HG02943 (cell line): ENCODE data around the gene HIC2.
"Not testable (repeated sequence)": the region's sequence is repeated elsewhere in the genome, so short reads cannot be mapped to it uniquely, and the experiment has no call there.

Experiments used
- ATAC-seq: cut with Tn5 transposase; IDR thresholded peaks from one replicate; pipeline ENCODE4 v1.9.1; 2021; ENCODE audit warnings: mild to moderate bottlenecking, low read depth, moderate library complexity; ENCODE audit not compliant: unreplicated experiment

HIC2 gene

GRCh38 chr22:21449531-21450319 lies 32.6 kb downstream of the HIC2 start:
- ATAC-seq: no peak

DNA sequence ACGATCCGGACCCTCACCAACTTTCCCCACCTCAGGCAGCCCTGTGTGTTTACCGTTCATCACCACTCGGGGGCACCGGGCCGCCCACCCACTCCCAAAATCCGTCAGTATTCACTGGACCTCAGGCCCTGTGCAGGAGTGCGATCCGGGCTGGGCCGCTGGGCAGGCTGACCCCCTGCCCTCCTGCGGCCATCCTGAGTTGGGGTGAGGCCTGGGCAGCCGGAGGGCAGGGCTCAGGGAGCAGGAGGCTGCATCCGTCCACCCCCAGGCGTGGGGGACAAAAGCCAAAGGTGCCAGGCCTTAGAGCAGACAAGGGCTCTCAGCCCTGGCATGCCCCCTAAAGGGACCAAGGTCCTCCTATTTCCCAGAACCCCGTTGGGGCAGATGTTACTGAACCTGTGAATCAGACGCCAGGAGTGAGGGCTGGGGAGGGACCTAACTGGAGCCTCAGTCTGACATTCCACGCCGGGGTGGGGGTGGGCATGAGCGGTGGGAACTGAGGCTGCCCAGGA lies 33.2 kb downstream of the HIC2 start:
- no peak for ATAC-seq

GRCh38 chr22:21450858-21451353 lies 33.7 kb downstream of the HIC2 start:
- no peak for ATAC-seq

GRCh38 chr22:21451545-21452520 lies 34.7 kb downstream of the HIC2 start:
- no peak for ATAC-seq

DNA sequence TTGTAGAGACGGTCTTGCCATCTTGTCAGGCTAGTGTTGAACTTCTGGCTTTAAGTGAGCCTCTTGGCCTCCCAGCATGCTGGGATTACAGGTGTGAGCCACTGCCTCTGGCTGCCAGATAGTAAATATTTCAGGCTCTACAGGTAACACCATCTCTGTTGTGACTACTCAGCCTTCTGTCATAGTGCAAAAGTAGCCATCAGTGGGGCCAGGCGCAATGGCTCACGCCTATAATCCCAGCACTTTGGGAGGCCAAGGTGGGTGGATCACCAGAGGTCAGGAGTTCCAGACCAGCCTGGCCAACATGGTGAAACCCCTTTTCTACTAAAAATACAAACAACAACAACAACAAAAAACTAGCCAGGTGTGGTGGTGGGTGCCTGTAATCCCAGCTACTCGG lies 35.5 kb downstream of the HIC2 start:
- ATAC-seq: not testable (repeated sequence)

GRCh38 chr22:21454998-21455333 lies 37.8 kb downstream of the HIC2 start:
- ATAC-seq: not testable (repeated sequence)

DNA sequence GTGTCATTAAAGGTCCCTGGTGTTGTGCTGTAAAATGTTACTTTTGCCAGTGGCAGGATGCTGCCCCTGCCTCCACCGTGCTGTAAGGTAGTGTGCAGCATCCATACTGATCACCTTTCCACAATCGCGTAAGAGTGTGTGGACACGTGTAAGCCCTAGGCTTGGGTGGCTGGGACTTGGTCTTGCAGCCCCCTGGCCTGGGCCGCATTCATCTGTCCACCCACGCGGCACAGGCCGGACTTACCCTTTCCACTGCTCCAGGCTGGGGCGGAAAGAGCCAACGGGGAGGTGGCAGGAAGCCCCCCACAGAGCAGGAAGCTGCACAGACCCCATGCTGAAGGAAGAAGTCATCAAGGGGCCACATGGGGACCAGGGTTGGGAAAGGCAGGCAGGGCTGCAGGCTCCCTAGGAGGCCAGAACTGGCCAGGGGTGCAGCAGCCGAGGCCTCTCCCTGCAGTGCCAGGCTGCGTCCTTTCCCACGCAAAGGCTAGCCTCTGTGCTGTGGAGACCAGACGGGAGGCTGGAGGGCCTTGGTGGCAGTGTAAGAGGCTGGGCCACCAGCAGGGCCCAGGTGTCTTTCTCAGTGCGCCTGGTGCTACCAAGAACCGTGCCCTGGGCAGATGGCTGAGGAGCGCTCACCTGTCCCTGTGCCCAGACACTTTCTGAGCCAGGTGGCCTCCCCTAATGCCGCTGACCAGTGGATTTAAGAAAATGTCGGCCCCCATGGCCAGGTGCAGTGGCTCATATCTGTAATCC lies 38.3 kb downstream of the HIC2 start:
- no peak for ATAC-seq

DNA sequence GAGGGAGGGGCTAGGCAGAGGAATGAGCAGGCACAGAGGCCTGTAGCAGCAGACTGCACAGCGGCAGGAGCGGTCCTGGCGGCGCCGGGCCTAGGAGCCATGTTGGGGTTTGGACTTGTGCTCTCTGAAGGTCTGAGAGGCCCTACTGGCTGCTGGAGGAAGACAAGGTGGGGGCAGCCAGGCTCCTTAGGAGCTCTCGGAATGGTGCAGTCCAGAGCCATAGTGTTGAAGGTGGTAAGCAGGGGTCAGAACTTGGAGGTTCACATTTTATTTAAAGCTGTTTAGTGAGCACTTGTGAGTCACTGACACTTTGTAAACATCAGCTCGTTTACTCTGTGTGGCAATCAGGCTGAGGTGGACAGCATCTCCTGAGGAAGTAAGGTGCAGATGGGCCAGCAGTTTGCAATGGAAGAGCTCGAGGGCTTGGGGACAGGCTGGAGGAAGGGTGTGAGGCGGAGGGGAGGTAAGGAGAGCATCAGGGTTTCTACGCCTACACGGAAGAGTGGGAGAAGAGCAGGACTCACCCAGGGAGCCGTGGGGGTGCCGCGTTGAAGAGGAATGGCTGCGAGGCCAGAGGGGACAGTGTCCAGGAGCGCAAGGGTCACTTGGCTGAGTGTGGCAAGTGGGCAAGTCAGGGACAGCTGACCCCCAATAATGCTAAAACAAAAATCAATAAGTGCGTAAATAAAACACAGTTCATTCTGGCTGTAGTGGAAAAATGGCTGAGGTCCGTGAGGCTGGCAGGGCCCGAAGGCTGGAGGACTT lies 40.0 kb downstream of the HIC2 start:
- ATAC-seq: no peak

DNA sequence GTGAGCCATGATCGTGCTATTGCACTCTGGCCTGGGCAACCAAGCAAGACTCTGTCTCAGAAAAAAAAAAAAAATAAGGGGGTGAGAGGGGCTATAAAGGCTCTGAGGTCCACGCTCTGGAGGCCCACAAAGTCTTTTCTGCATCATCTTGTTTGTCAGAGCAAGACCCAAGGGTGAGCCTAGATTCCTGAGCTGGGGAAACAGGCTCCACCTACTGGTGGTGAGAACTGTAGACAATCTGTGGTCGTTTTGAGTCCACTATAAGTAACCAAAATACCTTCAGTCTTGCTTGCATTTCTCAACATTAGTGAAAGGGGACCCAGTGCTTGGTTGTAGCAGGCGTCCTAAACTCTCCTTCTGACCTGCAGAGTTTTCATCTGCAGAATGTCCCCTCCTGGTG lies 45.5 kb downstream of the HIC2 start:
- ATAC-seq: not testable (repeated sequence)

GRCh38 chr22:21467337-21468193 lies 50.4 kb downstream of the HIC2 start, which contains the start of gene TMEM191C:
TSS of gene TMEM191C (plus strand) at chr22:21467387. CDS start at chr22:21467460, 73 bp downstream.
- not testable (repeated sequence) for ATAC-seq

DNA sequence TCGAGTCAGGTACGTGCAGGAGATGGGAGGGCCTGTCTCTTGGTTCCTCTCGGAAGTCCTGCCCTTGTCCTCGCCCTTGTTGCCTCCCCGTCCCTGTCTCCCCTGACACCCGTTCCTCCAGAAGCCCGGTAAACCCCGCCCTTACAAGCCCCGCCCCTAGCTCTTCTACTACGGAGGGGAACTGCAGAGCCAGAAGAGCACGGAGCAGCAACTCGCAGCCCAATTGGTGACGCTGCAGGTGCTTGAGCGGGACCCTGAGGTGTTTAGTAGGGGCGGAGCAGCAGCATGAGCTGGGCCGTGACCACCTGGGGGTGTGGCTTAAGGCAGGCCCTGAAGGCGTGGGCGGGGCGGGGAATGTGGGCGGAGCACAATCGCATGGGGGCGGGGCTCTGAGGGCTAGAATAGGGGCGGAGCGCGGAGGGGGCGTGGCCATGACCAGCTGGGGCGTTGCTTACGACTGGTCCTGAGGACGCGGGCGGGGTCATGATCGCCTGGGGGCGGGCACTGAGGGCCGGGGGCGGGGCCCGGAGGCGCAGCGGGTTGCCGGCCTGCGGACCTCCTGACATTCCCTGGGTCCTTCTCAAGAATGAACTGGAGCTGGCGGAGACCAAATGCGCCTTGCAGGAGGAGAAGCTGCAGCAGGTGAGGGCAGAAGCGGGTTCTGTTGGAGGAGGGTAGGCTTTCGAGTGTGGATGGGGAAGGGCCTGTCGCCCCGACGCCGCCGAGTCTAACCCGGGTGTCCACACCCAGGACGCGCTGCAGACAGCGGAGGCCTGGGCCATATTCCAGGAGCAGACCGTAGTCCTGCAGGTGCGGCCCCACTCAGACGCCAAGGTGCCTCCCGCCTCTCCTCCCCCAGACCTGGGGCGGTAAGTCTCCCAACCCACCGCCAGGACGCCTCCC lies 51.3 kb downstream of the HIC2 start:
- peak; percentile 90 for ATAC-seq

- not testable (repeated sequence) for ATAC-seq
Measured at GRCh38 chr22:21469097-21469994, 52.2 kb downstream of the HIC2 start.

DNA sequence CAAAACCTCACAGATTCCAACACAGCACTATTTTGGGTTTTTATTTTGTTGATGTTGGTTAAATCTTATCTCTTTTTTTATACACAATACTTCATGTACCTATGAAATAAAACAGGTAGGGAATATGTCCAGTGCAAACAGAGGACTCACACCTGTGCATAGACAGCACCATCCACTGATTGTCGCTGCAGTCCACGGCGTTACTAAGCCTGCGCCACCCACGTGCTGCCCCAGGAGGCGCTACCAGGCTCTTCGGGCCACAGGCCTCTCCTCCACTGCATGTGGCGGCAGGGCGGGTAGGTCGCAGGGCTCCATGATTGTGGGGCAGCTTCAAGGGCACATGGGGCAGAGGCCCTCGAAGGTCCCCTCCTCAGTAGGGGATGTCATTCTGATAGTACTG lies 55.8 kb downstream of the HIC2 start:
- ATAC-seq: not testable (repeated sequence)

DNA sequence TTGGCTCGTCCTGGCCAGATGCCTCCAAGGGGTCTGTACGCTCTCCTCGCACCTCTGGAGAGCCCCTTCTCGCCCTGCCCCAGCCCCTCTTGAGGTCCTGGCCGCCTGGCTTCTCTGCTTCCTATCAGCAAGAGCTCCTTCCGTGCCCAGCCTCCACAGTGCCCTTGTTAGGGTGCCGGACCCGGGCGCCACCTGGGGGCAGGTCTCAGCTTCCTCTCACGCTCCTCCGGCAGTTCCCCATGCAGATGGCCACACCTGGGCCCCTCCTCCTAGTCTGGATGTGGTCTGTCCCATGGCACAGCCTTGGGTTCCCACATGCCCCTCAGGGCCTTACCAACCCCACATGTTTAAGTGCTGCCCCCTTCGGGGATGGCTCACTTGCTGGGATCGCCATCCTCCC lies 56.5 kb downstream of the HIC2 start:
- ATAC-seq: not testable (repeated sequence)

DNA sequence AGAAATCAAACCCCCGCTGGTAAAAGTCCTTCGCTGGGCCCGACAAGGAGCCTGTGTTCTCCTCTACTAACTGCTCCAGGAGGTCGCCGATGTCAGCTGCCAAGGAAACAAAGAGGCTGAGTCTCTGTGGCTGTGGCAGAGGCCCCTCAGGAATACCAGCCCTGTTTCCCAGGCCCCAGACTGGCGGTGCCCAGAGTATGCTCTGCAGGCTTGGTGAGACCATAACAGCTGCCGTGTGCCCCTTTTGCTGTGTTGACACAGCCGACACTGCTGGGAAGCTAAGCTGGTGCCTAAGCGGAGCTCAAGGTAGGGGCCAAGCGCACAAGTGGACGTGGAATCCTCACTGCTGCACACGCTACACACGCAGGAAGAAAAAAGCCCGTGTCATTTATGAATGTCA lies 66.9 kb downstream of the HIC2 start:
- not testable (repeated sequence) for ATAC-seq

DNA sequence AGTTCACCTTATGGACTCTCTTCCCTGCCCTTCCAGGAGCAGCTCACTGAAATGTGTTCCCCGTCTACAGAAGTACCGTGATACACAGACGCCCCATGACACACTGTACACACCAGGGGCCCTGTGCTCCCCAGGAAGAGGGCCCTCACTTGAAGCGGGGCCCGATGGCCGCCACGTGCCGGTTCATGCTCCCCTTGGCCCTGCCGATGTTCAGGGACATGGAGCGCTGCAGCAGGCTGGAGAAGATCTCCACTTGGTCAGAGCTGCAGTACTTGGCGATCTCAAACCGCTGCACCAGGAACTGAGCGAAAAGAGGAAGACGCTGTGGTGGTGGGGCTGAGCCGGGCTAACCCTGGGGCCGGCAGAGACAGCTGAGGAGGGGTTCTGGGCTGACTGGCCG lies 70.6 kb downstream of the HIC2 start:
- not testable (repeated sequence) for ATAC-seq
